Activated CD8-positive, alpha-beta memory T cell treated with anti-CD3 and anti-CD28 coated beads for 48 hours (primary cell): ENCODE results near the gene NT5C2.

ENCODE experiments used
- DNase-seq, 3 experiments: peaks; one replicate each; pipeline ENCODE4 v3.0.0-alpha.2; 2020; ENCODE audit warnings: low read depth in 2 of 3, low spot score in 2 of 3

The NT5C2 gene

GRCh38 chr10:103066141-103067098 is 126.7 kb downstream of the NT5C2 start:
- DNase-seq, result no peak

- no peak for DNase-seq
Measured at GRCh38 chr10:103064956-103065355, 128.1 kb downstream of the NT5C2 start.

DNA sequence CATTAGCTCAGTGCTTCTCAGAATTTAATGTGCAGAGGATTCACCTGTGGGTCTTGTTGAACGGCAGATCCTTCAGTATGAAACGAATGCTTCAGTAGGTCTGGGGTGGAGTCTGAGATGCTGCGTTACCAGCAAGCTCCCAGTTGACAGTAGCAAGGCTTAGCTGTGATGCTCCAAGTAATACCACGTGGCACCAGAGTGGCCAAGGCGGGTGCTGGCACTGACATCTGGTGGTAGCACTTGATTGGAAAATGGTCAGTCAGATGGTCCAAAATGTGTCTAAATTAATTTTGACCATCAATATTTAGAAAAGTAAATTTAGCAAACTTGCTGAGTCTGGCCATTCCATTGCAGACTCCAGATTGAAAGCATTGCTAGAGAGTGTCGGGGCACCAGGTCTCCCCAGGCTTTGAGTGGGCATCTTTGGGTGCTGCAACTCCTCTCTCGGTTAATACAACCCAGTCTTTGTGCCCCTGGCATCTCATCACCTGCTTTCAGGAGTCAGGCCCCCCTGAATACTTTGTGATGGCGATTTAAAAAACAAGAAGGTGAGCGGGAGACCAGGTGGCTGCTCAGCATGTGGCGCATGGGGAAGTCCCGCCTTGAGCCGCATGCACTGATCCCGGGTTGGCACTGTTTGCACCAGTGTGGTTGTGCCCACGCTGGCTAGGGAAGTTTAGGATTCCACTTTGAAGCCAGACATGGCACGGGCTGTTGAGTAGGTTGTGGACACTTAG is 130.1 kb downstream of the NT5C2 start:
- no peak for DNase-seq

GRCh38 chr10:103060575-103060974 is 132.5 kb downstream of the NT5C2 start:
- no peak for DNase-seq

- DNase-seq, result no peak
Measured at GRCh38 chr10:103058034-103058433, 135.0 kb downstream of the NT5C2 start.

DNA sequence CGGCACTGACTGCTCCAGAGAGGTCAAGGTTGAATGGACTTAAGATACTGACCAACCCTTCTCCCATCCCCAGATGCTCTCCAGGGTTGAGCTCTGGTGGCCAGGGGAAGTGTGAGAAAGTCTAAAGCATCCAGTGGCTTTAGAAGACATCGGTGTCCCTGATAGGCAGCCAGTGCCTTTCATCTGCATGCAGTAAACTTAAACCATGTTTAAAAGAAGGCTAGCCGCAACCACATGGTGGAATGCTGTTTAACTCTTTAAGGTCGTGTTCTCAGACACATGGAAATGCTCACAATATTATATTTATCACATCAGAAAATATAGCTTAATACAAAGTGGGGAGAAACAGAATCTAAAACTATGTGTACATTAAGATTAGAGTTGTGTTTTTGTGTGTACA is 138.0 kb downstream of the NT5C2 start:
- DNase-seq, result no peak

GRCh38 chr10:103054621-103055020 is 138.5 kb downstream of the NT5C2 start:
- DNase-seq, result no peak

DNA sequence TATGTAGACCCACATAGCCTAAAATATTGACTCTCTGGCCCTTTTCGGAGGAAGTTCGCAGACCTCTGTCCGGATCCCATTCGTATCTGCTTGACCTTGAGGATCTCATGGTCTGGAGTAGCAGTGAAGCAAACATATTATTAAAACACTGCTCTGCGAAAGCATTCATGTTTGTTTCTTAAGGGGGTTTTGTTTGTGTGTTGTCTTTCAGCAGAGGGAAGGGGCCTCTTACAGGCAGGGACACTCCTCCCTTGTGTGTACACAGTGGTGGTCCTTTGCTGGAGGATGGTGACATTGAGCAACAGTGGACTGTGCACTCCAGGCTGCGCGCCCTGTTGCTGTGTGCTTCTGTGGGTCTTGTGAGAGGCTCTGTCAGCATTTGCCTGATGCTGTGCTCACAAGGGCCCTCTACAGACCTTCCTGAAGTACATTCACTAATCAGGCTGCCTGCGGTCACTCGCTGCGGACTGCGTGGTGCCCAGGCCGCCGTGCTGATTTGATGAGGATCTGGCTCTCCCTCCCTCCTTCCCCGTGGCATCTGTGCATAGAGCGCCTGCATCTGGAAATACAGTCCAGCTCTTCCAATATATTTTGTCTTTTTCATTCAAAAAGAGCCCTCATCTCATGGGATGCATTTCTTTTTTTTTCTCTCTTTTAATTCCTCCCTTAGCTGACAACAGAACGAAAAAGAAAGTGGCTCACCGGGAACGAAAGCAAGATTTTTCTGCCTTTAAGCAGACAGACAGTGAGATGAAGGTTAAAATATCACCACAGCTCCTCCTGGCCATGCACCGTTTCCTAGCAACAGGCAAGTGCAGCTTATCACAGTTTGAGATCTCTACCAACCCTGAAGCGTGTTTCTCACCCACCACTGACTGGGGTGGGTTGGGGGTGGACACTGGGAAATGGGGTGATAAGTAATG is 139.2 kb downstream of the NT5C2 start:
- peak in 1 of 3 experiments; percentile 9 for DNase-seq

DNA sequence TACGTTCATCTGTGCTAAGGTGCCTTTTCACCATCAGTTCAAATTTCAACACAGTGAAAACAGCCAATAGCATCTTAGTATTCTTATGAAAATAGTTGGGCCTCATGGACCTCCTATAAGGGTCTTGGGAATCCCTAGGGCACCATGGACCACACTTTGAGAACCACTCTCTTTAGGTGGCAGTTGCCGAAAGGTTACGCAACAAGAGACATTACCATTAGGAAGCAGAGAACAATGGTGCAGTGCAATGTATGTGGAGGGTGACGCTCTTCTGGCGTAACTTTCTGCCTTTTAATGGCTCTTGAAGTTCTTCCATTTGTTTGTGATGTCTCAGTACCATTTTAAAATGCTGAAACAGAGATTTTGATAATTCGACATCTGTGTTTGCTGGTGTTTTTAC is 143.8 kb downstream of the NT5C2 start:
- DNase-seq, result no peak

DNA sequence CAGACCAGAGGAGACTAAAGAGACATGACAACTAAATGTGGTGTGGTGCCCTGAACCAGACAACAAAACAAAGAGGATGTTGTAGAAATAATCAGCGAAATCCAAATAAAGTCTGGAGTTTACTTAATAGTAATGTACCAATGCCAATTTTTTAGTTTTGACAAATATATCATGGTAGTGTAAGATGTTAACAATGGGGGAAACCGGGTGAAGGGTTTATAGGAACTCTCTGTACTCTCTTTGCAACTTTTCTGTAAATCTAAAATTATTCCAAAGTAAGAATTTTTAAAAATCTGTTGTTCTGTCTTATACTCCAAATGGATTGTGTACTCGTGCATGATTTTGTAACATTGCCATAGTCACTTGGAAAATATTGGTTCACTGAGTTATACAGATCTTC is 145.7 kb downstream of the NT5C2 start:
- DNase-seq, result no peak

GRCh38 chr10:103045961-103046360 is 147.1 kb downstream of the NT5C2 start:
- DNase-seq, result no peak

DNA sequence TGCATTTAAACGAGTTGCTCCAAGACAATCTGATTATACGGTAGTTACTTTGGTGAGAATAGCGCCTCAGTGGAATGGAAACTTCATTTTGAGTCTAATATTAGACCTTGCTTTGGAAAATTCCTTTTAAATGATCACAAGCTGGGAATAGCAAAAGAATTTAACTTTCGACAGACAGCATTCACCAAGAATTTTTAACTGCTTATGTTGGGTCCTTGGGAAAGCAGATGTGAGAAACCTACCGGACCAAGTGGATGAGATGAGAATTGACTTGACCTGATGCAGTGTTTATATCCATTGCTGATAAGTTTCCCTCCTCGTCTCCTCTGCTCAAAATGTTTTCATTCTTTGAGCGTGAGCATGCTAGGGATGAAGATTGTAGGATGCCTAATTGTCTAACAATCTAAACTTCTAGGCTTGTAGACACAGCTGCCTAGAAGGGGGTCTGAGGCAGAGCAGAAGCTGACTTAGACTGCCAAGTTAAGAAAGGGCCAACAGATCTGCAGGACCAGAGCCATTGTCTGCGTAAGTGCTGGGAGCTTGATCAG is 148.1 kb downstream of the NT5C2 start:
- DNase-seq, result no peak

GRCh38 chr10:103042908-103043307 is 150.2 kb downstream of the NT5C2 start:
- no peak for DNase-seq

DNA sequence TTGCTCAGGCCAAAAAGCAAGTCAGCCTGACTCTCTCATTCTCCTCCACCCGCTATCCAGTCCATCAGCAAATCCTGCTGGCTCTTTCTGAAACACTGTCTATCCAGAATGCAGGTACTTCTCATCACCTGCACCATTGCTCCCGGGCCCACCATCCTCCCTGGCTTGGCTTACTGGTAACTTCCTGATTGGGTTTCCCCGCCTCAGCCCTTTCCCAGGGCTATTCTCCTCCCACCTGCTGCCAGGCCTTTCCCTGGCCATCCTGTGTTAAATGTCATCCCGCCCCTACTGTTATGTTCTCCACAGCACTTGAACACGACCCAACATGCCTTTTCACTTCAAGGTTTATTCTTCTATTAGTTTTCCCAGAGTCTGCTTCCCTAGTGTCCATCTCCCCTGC is 150.9 kb downstream of the NT5C2 start:
- DNase-seq, result no peak

GRCh38 chr10:103041391-103041790 is 151.7 kb downstream of the NT5C2 start:
- no peak for DNase-seq

GRCh38 chr10:103040418-103040817 is 152.7 kb downstream of the NT5C2 start:
- DNase-seq, result no peak

- no peak for DNase-seq
Measured at GRCh38 chr10:103038570-103038969, 154.5 kb downstream of the NT5C2 start.
